ENCODE results near the gene ZBED4. TPM values are rescaled to one million over a fixed set of nuclear protein-coding genes. Genes with fewer than 3 reads are reported as not detected.

Gene ZBED4
- total and polyA plus RNA-seq, 11 donors, result 2.2 to 8.6 (median 4.9) TPM

DNA sequence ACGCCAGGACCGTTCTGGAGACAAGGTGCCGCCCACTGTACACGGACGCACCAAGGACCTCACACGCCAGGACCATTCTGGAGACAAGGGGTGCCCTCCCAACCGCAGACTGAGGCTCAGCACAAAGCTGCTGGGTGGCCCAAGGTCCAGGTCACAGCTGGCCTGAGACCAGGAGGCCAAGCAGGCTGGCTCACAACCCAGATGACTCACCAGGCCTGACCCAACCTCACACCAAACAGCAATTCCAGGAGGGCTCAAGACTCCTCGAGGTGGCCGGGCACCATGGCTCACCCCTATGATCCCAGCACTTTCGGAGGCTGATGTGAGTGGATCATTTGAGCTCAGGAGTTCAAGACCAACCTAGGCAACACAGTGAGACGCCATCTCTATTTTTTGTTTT, 40.8 kb upstream of the ZBED4 start:
- peaks cover 0 to 70% (median 34%) of the 10 kb centered on the region in 12 donors for H3K4me1 ChIP-seq
- DNase-seq, result peak in 1 of 5 donors; percentile 29
- no peak overlapping the region for H3K27ac ChIP-seq
- H3K27me3 ChIP-seq, result no peaks in the 10 kb centered on the region
- no peak overlapping the region for H3K4me3 ChIP-seq
- peak in 2 of 4 donors; percentile 14 to 36 for ATAC-seq
- H3K9me3 ChIP-seq, result no peaks in the 10 kb centered on the region
- intact Hi-C loops (cut with DNase I), result no loop called here
- TF ChIP-seq POLR2A (IDR thresholded peaks at IDR 0.05), result no peak
- TF ChIP-seq, protein P1, sequence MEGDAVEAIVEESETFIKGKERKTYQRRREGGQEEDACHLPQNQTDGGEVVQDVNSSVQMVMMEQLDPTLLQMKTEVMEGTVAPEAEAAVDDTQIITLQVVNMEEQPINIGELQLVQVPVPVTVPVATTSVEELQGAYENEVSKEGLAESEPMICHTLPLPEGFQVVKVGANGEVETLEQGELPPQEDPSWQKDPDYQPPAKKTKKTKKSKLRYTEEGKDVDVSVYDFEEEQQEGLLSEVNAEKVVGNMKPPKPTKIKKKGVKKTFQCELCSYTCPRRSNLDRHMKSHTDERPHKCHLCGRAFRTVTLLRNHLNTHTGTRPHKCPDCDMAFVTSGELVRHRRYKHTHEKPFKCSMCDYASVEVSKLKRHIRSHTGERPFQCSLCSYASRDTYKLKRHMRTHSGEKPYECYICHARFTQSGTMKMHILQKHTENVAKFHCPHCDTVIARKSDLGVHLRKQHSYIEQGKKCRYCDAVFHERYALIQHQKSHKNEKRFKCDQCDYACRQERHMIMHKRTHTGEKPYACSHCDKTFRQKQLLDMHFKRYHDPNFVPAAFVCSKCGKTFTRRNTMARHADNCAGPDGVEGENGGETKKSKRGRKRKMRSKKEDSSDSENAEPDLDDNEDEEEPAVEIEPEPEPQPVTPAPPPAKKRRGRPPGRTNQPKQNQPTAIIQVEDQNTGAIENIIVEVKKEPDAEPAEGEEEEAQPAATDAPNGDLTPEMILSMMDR (IDR thresholded peaks at IDR 0.05), result no peak
- H3K36me3 ChIP-seq, result peaks cover 0 to 48% (median 23%) of the 10 kb centered on the region in 9 donors
- WGBS, 4 donors, result 94 to 95% (median 95%) methylated on average over 8 to 11 of the region's 11 CpGs

DNA sequence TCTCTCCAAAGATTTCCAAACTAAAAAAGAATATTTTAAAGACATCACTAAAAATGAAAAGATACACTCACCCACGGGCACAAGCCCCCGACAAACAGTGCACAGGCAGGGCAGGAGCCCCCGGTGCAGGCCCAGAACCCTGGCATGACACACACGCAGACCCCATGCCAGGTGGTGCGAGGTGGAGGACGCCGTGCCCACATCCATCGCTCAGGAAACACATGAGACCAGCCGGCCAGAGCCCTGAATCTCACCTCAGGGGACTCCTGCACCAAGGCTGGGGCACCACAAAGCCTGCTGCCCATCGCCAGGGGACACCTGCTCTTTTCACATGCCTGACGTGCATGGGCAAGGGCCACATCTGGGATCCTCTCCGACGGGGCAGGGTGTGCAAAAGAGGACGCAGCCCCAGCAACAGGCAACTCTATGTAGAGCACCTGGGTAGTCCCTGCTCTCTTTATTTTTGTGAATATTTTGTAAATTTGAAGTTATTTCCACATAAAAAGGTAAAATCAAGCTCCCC, 39.4 kb upstream of the ZBED4 start:
- H3K27ac ChIP-seq, result no peak overlapping the region

DNA sequence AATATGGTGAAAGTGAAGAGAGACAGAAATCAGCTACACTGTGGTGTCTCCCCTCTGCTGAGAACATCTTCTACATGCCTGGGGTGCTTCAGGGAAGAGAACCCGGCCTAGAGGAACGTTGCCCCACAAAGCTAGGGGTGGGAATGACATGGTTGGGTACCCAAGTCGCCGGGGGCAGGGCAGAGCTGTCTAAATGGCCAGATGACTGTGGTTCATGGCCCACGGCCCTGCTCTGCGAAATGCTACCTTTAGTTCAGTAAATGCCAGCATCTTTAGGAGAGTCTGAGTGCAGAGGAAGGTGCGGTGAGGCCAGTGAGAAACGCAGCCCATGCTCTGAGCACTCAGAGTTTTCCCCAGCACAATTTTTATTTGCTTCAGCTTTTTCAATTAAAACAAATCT, 38.8 kb upstream of the ZBED4 start:
- DNase-seq (peak in 1 of 5 donors; percentile 4), ATAC-seq (no peak)
- Histone ChIP-seq H3K27ac (no peak overlapping the region), H3K9me3 (no peaks in the 10 kb centered on the region), H3K27me3 (no peaks in the 10 kb centered on the region), H3K4me3 (no peak overlapping the region), H3K36me3 (peaks cover 0 to 68% (median 42%) of the 10 kb centered on the region in 9 donors), H3K4me1 (peaks cover 0 to 62% (median 22%) of the 10 kb centered on the region in 12 donors)
- intact Hi-C loops (cut with DNase I), result no loop called here
- TF ChIP-seq POLR2A (IDR thresholded peaks at IDR 0.05), result no peak
- TF ChIP-seq, protein P1 (IDR thresholded peaks at IDR 0.05), result no peak
- WGBS, 4 donors, result 78 to 83% (median 81%) methylated on average over 8 of the region's 8 CpGs

More for the DNA sequence above, 39.4 kb upstream of the ZBED4 start:
- intact Hi-C loops (cut with DNase I), result no loop called here
- ATAC-seq (no peak), DNase-seq (peak in 1 of 5 donors; percentile 22)
- 81 to 94% (median 90%) methylated on average over 13 to 14 of the region's 14 CpGs for WGBS, 4 donors
- TF ChIP-seq, protein P1 (IDR thresholded peaks at IDR 0.05), result no peak
- TF ChIP-seq POLR2A (IDR thresholded peaks at IDR 0.05), result no peak
- Histone ChIP-seq H3K4me1 (peaks cover 0 to 64% (median 25%) of the 10 kb centered on the region in 12 donors), H3K36me3 (peaks cover 0 to 62% (median 36%) of the 10 kb centered on the region in 9 donors), H3K4me3 (no peak overlapping the region), H3K27me3 (no peaks in the 10 kb centered on the region), H3K9me3 (no peaks in the 10 kb centered on the region)

DNA sequence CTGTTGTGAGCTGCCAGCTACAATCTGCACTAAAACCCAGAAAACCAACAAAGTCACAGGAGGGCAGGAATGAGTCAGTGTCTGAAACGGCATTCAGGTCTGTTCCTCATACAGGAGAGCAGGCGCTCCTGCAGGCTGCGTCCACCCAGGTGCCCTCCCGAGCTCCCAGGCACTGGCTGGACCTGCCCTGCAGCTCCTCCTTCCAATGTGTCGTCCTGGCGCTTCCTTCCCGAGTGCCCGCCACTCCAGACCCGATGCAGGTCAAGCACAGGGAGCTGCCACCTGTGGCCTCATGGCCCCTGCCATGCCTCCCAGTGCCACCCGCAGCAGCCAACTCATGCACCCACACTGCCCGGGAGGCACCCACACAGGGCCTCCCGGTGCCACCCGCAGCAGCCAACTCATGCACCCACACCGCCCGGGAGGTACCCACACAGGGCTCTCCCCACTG, 38.0 kb upstream of the ZBED4 start:
- Histone ChIP-seq H3K4me1 (peaks cover 0 to 62% (median 19%) of the 10 kb centered on the region in 12 donors), H3K36me3 (peaks cover 0 to 76% (median 50%) of the 10 kb centered on the region in 9 donors), H3K27ac (no peak overlapping the region), H3K27me3 (no peaks in the 10 kb centered on the region), H3K9me3 (no peaks in the 10 kb centered on the region), H3K4me3 (no peak overlapping the region)
- DNase-seq (no peak), ATAC-seq (peak in 1 of 4 donors; percentile 12)
- TF ChIP-seq POLR2A (IDR thresholded peaks at IDR 0.05), result no peak
- WGBS, 4 donors, result 76 to 86% (median 83%) methylated on average over 15 of the region's 15 CpGs
- intact Hi-C loops (cut with DNase I), result no loop called here
